ENCODE data around the gene GK2. TPM values are rescaled to one million over a fixed set of nuclear protein-coding genes. Genes with fewer than 3 reads are reported as not detected.

GK2 gene
- not detected for total RNA-seq

- H3K4me1 ChIP-seq (ENCODE audit: insufficient read depth, low read length): no peaks in the 10 kb centered on the region
- no peak within 1 kb of the TSS for H3K4me3 ChIP-seq (ENCODE audit: low read length)
- no peaks in the 10 kb centered on the region for H3K27me3 ChIP-seq (ENCODE audit: insufficient read depth, low read length)
- H3K9me3 ChIP-seq (ENCODE audit: low read depth, low read length): no peaks in the 10 kb centered on the region
These were observed at the start of gene GK2 for GRCh38 chr4:79408063-79408462. TSS of gene GK2 (minus strand) at chr4:79408228. CDS start at chr4:79408200, 28 bp downstream.

GRCh38 chr4:79455216-79455615, 47.2 kb upstream of the GK2 start:
- Histone ChIP-seq H3K4me1 (ENCODE audit: insufficient read depth, low read length) (no peaks in the 10 kb centered on the region), H3K4me3 (ENCODE audit: low read length) (no peak overlapping the region), H3K9me3 (ENCODE audit: low read depth, low read length) (no peaks in the 10 kb centered on the region), H3K27me3 (ENCODE audit: insufficient read depth, low read length) (no peaks in the 10 kb centered on the region)

- Histone ChIP-seq H3K4me1 (ENCODE audit: insufficient read depth, low read length) (no peaks in the 10 kb centered on the region), H3K4me3 (ENCODE audit: low read length) (no peak overlapping the region), H3K9me3 (ENCODE audit: low read depth, low read length) (no peaks in the 10 kb centered on the region), H3K27me3 (ENCODE audit: insufficient read depth, low read length) (no peaks in the 10 kb centered on the region)
These were observed 46.6 kb upstream of the GK2 start for GRCh38 chr4:79454656-79455055.

GRCh38 chr4:79450053-79450452, 42.0 kb upstream of the GK2 start:
- H3K9me3 ChIP-seq (ENCODE audit: low read depth, low read length): no peaks in the 10 kb centered on the region
- no peaks in the 10 kb centered on the region for H3K27me3 ChIP-seq (ENCODE audit: insufficient read depth, low read length)
- H3K4me3 ChIP-seq (ENCODE audit: low read length): no peak overlapping the region
- no peaks in the 10 kb centered on the region for H3K4me1 ChIP-seq (ENCODE audit: insufficient read depth, low read length)

- Histone ChIP-seq H3K4me1 (ENCODE audit: insufficient read depth, low read length) (no peaks in the 10 kb centered on the region), H3K4me3 (ENCODE audit: low read length) (no peak overlapping the region), H3K9me3 (ENCODE audit: low read depth, low read length) (no peaks in the 10 kb centered on the region), H3K27me3 (ENCODE audit: insufficient read depth, low read length) (no peaks in the 10 kb centered on the region)
These were observed 38.1 kb upstream of the GK2 start for GRCh38 chr4:79446145-79446544.

- Histone ChIP-seq H3K4me1 (ENCODE audit: insufficient read depth, low read length) (no peaks in the 10 kb centered on the region), H3K4me3 (ENCODE audit: low read length) (no peak overlapping the region), H3K9me3 (ENCODE audit: low read depth, low read length) (no peaks in the 10 kb centered on the region), H3K27me3 (ENCODE audit: insufficient read depth, low read length) (no peaks in the 10 kb centered on the region)
These were observed 37.3 kb upstream of the GK2 start for GRCh38 chr4:79445371-79445781.

- H3K4me3 ChIP-seq (ENCODE audit: low read length): no peak overlapping the region
- no peaks in the 10 kb centered on the region for H3K4me1 ChIP-seq (ENCODE audit: insufficient read depth, low read length)
- H3K27me3 ChIP-seq (ENCODE audit: insufficient read depth, low read length): no peaks in the 10 kb centered on the region
- no peaks in the 10 kb centered on the region for H3K9me3 ChIP-seq (ENCODE audit: low read depth, low read length)
These were observed 34.4 kb upstream of the GK2 start for GRCh38 chr4:79442422-79442821.

- H3K4me3 ChIP-seq (ENCODE audit: low read length): no peak overlapping the region
- H3K9me3 ChIP-seq (ENCODE audit: low read depth, low read length): no peaks in the 10 kb centered on the region
- no peaks in the 10 kb centered on the region for H3K4me1 ChIP-seq (ENCODE audit: insufficient read depth, low read length)
- H3K27me3 ChIP-seq (ENCODE audit: insufficient read depth, low read length): no peaks in the 10 kb centered on the region
These were observed 31.5 kb upstream of the GK2 start for GRCh38 chr4:79439489-79439888.

GRCh38 chr4:79431839-79432238, 23.8 kb upstream of the GK2 start:
- H3K9me3 ChIP-seq (ENCODE audit: low read depth, low read length): no peaks in the 10 kb centered on the region
- no peak overlapping the region for H3K4me3 ChIP-seq (ENCODE audit: low read length)

GRCh38 chr4:79429113-79429903, 21.3 kb upstream of the GK2 start:
- Histone ChIP-seq H3K4me1 (ENCODE audit: insufficient read depth, low read length) (no peaks in the 10 kb centered on the region), H3K4me3 (ENCODE audit: low read length) (no peak overlapping the region), H3K9me3 (ENCODE audit: low read depth, low read length) (no peaks in the 10 kb centered on the region), H3K27me3 (ENCODE audit: insufficient read depth, low read length) (no peaks in the 10 kb centered on the region)

More at GRCh38 chr4:79431839-79432238, 23.8 kb upstream of the GK2 start:
- H3K27me3 ChIP-seq (ENCODE audit: insufficient read depth, low read length): no peaks in the 10 kb centered on the region
- no peaks in the 10 kb centered on the region for H3K4me1 ChIP-seq (ENCODE audit: insufficient read depth, low read length)

GRCh38 chr4:79426989-79427388, 19.0 kb upstream of the GK2 start:
- Histone ChIP-seq H3K4me3 (ENCODE audit: low read length) (no peak overlapping the region), H3K9me3 (ENCODE audit: low read depth, low read length) (no peaks in the 10 kb centered on the region), H3K4me1 (ENCODE audit: insufficient read depth, low read length) (no peaks in the 10 kb centered on the region), H3K27me3 (ENCODE audit: insufficient read depth, low read length) (no peaks in the 10 kb centered on the region)

GRCh38 chr4:79425586-79425985, 17.6 kb upstream of the GK2 start:
- Histone ChIP-seq H3K4me3 (ENCODE audit: low read length) (no peak overlapping the region), H3K4me1 (ENCODE audit: insufficient read depth, low read length) (no peaks in the 10 kb centered on the region)

GRCh38 chr4:79421483-79421882, 13.5 kb upstream of the GK2 start:
- no peak overlapping the region for H3K4me3 ChIP-seq (ENCODE audit: low read length)
- no peaks in the 10 kb centered on the region for H3K4me1 ChIP-seq (ENCODE audit: insufficient read depth, low read length)
- H3K9me3 ChIP-seq (ENCODE audit: low read depth, low read length): no peaks in the 10 kb centered on the region
- H3K27me3 ChIP-seq (ENCODE audit: insufficient read depth, low read length): no peaks in the 10 kb centered on the region

More at GRCh38 chr4:79425586-79425985, 17.6 kb upstream of the GK2 start:
- Histone ChIP-seq H3K27me3 (ENCODE audit: insufficient read depth, low read length) (no peaks in the 10 kb centered on the region), H3K9me3 (ENCODE audit: low read depth, low read length) (no peaks in the 10 kb centered on the region)

- H3K4me3 ChIP-seq (ENCODE audit: low read length): no peak overlapping the region
- no peaks in the 10 kb centered on the region for H3K27me3 ChIP-seq (ENCODE audit: insufficient read depth, low read length)
- H3K4me1 ChIP-seq (ENCODE audit: insufficient read depth, low read length): no peaks in the 10 kb centered on the region
- H3K9me3 ChIP-seq (ENCODE audit: low read depth, low read length): no peaks in the 10 kb centered on the region
These were observed 5.9 kb upstream of the GK2 start for GRCh38 chr4:79413886-79414285.

GRCh38 chr4:79413032-79413885, 5.2 kb upstream of the GK2 start:
- no peaks in the 10 kb centered on the region for H3K9me3 ChIP-seq (ENCODE audit: low read depth, low read length)
- no peaks in the 10 kb centered on the region for H3K27me3 ChIP-seq (ENCODE audit: insufficient read depth, low read length)
- H3K4me3 ChIP-seq (ENCODE audit: low read length): no peak overlapping the region
- no peaks in the 10 kb centered on the region for H3K4me1 ChIP-seq (ENCODE audit: insufficient read depth, low read length)

Measured in mononuclear cell (primary cell).